Hepatocyte (in vitro differentiated cells): Measurements from ENCODE around the gene B4GALT2.

Experiments
- CTCF ChIP-seq: fragments of 200-600 bp; sonication (generic); IDR thresholded peaks from 2 replicates; pipeline ENCODE4 v1.5.1; 2016; ENCODE audit warnings: antibody characterized with exemption, mild to moderate bottlenecking; ENCODE audit not compliant: poor library complexity
- EZH2 ChIP-seq: fragments of 200-600 bp; sonication (generic); IDR thresholded peaks from 2 replicates; pipeline ENCODE4 v1.6.1; 2016; ENCODE audit warnings: antibody characterized with exemption, mild to moderate bottlenecking, borderline replicate concordance

GRCh38 chr1:44024903-44025525 is 46.0 kb downstream of the B4GALT2 start:
- no peak for TF ChIP-seq CTCF
- no peak for TF ChIP-seq EZH2
